A673 (cell line): ENCODE data around the gene BMPR1B. TPM values are rescaled to one million over a fixed set of nuclear protein-coding genes. Genes with fewer than 3 reads are reported as not detected.

ENCODE experiments used
- BruUV-seq: library from RNA; stranded (reverse); fragments of 400-500 nt; replicated peaks from 2 replicates; lab custom pipeline; 2021; lab: Mats Ljungman, UMichigan
- CTCF ChIA-PET: fragments of 300-600 bp; sonication (Branson Sonifier 250); formaldehyde crosslinking; loops from one replicate; lab custom pipeline; 2022; ENCODE audit warnings: antibody characterized with exemption; lab: Charles Lee
- POLR2A ChIA-PET: fragments of 300-600 bp; sonication (Branson Sonifier 250); formaldehyde crosslinking; loops from one replicate; lab custom pipeline; 2022; ENCODE audit warnings: antibody characterized with exemption; ENCODE audit not compliant: low non-redundant PET; lab: Charles Lee
- DNase-seq: peaks from one replicate; pipeline ENCODE4 v3.0.0-alpha.2; 2015; ENCODE audit warnings: low spot score
- H3K27ac ChIP-seq: fragments of 200-600 bp; sonication (generic); 2 replicates; pipeline ENCODE4 v1.5.1; 2016; ENCODE audit warnings: mixed run types, low read depth, mild to moderate bottlenecking, mixed read lengths, antibody characterized with exemption, low read length; ENCODE audit not compliant: poor library complexity, severe bottlenecking
- H3K27me3 ChIP-seq: fragments of 200-600 bp; sonication (generic); replicated peaks from 2 replicates; pipeline ENCODE4 v1.6.1; 2017; ENCODE audit warnings: mixed run types, low read depth, mild to moderate bottlenecking, mixed read lengths, antibody characterized with exemption, low read length; ENCODE audit not compliant: insufficient read depth, poor library complexity
- H3K36me3 ChIP-seq: fragments of 200-600 bp; sonication (generic); 2 replicates; pipeline ENCODE4 v1.6.1; 2016; ENCODE audit warnings: mixed run types, mild to moderate bottlenecking, mixed read lengths, antibody characterized with exemption, low read length; ENCODE audit not compliant: insufficient read depth, poor library complexity, severe bottlenecking
- H3K4me1 ChIP-seq: fragments of 200-600 bp; sonication (generic); 2 replicates; pipeline ENCODE4 v1.6.1; 2017; ENCODE audit warnings: mixed run types, mild to moderate bottlenecking, mixed read lengths, antibody characterized with exemption, low read length; ENCODE audit not compliant: insufficient read depth, poor library complexity, severe bottlenecking
- H3K4me3 ChIP-seq: fragments of 200-600 bp; sonication (generic); 2 replicates; pipeline ENCODE4 v1.5.1; 2016; ENCODE audit warnings: low read depth, mixed run types, mild to moderate bottlenecking, mixed read lengths, low read length; ENCODE audit not compliant: poor library complexity, severe bottlenecking
- H3K9me3 ChIP-seq: fragments of 200-600 bp; sonication (generic); 2 replicates; pipeline ENCODE4 v1.6.1; 2016; ENCODE audit warnings: mixed run types, low read depth, mild to moderate bottlenecking, mixed read lengths, antibody characterized with exemption, low read length; ENCODE audit not compliant: poor library complexity, severe bottlenecking
- EZH2 ChIP-seq: fragments of 200-600 bp; sonication (generic); IDR thresholded peaks from 2 replicates; pipeline ENCODE4 v1.6.1; 2017; ENCODE audit warnings: borderline replicate concordance, low read depth, mild to moderate bottlenecking, mixed read lengths, antibody characterized with exemption, low read length; ENCODE audit not compliant: poor library complexity, severe bottlenecking
- intact Hi-C: fragments of 100-400 bp; cut with micrococcal nuclease; formaldehyde crosslinking; loops from one replicate; pipeline ENCODE4 v1.10.0; 2022; ENCODE audit not compliant: unreplicated experiment
- total RNA-seq: library from RNA; stranded (reverse); gene quantifications from 2 replicates; pipeline ENCODE4 v1.2.3, GENCODE V29; 2021
- TF ChIP-seq, protein P1 (sequence below): fragments of 300-800, 200-600 bp; sonication (generic); conservative IDR thresholded peaks from 2 replicates; pipeline ENCODE4 v1.5.1; 2017; ENCODE audit warnings: low read depth, mild to moderate bottlenecking, antibody characterized with exemption, low read length, moderate library complexity, mixed read lengths

BMPR1B gene
- total RNA-seq, 1 experiment from 2014 or later, result 2.2 TPM

GRCh38 chr4:94722270-94722669 is 35.5 kb upstream of the BMPR1B start:
- no peaks in the 10 kb centered on the region for H3K36me3 ChIP-seq
- no TSS peak for BruUV-seq
- intact Hi-C loops, result no loop called here
- H3K9me3 ChIP-seq, result no peaks in the 10 kb centered on the region
- CTCF ChIA-PET, result no interaction called here
- no peak overlapping the region for H3K4me3 ChIP-seq
- TF ChIP-seq EZH2, result no peak
- TF ChIP-seq, protein P1, sequence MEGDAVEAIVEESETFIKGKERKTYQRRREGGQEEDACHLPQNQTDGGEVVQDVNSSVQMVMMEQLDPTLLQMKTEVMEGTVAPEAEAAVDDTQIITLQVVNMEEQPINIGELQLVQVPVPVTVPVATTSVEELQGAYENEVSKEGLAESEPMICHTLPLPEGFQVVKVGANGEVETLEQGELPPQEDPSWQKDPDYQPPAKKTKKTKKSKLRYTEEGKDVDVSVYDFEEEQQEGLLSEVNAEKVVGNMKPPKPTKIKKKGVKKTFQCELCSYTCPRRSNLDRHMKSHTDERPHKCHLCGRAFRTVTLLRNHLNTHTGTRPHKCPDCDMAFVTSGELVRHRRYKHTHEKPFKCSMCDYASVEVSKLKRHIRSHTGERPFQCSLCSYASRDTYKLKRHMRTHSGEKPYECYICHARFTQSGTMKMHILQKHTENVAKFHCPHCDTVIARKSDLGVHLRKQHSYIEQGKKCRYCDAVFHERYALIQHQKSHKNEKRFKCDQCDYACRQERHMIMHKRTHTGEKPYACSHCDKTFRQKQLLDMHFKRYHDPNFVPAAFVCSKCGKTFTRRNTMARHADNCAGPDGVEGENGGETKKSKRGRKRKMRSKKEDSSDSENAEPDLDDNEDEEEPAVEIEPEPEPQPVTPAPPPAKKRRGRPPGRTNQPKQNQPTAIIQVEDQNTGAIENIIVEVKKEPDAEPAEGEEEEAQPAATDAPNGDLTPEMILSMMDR, result no peak
- H3K27me3 ChIP-seq, result no peaks in the 10 kb centered on the region
- H3K4me1 ChIP-seq, result no peaks in the 10 kb centered on the region
- DNase-seq, result no peak
- no peak overlapping the region for H3K27ac ChIP-seq
- POLR2A ChIA-PET, result no interaction called here

DNA sequence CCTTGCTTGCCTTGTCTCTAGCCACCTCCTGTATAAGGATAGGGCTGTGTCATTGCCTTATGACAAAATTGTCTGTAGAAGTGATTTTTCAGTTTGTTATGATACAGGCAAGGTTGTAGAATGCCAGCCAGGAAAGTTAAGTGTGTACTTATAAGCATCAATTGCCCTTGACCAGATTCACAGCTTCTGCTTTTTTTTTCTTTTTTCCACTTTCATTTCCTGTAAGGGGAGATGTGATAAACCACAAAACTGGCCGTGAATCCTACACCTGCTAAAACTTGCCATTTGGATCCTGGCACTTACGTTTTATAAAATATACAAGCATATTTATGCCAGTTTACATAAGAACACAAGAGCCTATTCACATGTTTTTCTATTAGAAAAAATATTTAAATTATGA is 35.0 kb upstream of the BMPR1B start:
- intact Hi-C loops, result no loop called here
- no peak for TF ChIP-seq EZH2
- TF ChIP-seq, protein P1, result no peak
- no TSS peak for BruUV-seq
- no peak overlapping the region for H3K27ac ChIP-seq
- no peaks in the 10 kb centered on the region for H3K36me3 ChIP-seq
- ChIA-PET POLR2A (no interaction called here), CTCF (no interaction called here)
- no peak for DNase-seq
- H3K27me3 ChIP-seq, result no peaks in the 10 kb centered on the region
- no peaks in the 10 kb centered on the region for H3K9me3 ChIP-seq
- H3K4me1 ChIP-seq, result no peaks in the 10 kb centered on the region
- H3K4me3 ChIP-seq, result no peak overlapping the region

- CTCF ChIA-PET, result no interaction called here
- intact Hi-C loops, result no loop called here
- POLR2A ChIA-PET, result no interaction called here
- TF ChIP-seq EZH2, result no peak
- TF ChIP-seq, protein P1, result no peak
- no TSS peak for BruUV-seq
- H3K27me3 ChIP-seq, result no peaks in the 10 kb centered on the region
- H3K27ac ChIP-seq, result no peak overlapping the region
- H3K9me3 ChIP-seq, result no peaks in the 10 kb centered on the region
- no peaks in the 10 kb centered on the region for H3K4me1 ChIP-seq
- H3K36me3 ChIP-seq, result no peaks in the 10 kb centered on the region
- H3K4me3 ChIP-seq, result no peak overlapping the region
- no peak for DNase-seq
These were observed 33.6 kb upstream of the BMPR1B start for GRCh38 chr4:94724016-94724790.
